GM19438 (cell line): ENCODE measurements around the gene ZBED6.

Experiments used
- ATAC-seq: cut with Tn5 transposase; IDR thresholded peaks from one replicate; pipeline ENCODE4 v1.9.1; 2021; ENCODE audit warnings: low read depth; ENCODE audit not compliant: unreplicated experiment

Gene ZBED6

DNA sequence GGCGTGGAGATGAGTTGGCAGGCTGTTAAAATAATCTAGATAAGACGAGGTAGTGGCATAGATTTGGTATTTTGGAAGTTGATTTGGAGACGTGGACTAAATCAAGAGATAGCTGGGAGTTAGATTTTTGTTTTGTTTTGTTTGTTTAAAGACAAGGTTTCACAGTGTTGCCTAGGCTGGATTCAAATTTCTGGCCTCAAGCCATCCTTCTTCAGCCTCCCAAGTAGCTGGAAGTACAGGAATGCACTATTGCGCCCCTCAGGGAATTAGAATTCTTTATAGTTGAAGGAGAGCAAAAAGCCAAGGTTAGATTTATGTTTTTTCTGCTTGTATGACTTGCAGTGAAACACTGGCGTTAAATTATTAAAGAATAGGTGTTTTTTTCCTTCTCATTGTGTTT is 43.7 kb downstream of the ZBED6 start:
- no peak for ATAC-seq

DNA sequence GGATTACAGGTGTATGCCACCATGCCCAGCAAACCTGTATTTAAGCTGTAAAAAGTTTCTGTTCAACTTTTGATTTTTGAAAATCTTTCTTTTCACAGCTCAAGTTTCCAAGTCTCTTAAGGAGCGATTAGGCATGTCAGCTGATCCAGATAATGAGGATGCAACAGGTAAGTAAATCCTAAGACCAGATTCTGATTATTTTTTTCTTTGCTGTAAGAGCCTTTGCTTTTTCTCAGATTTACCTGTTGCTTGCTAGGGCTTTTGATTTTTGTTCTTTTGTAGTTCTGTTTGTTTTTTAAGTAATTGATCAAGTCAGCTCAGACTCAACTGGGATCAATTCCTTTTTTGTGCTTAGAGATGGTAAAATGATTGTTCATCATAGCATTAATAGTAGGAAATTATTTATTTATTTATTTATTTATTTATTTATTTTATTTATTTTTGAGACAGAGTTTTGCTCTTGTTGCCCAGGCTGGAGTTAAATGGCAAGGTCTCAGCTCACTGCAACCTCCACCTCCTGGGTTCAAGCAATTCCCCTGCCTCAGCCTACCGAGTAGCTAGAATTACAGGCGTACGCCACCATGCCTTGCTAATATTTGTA is 44.9 kb downstream of the ZBED6 start:
- no peak for ATAC-seq

DNA sequence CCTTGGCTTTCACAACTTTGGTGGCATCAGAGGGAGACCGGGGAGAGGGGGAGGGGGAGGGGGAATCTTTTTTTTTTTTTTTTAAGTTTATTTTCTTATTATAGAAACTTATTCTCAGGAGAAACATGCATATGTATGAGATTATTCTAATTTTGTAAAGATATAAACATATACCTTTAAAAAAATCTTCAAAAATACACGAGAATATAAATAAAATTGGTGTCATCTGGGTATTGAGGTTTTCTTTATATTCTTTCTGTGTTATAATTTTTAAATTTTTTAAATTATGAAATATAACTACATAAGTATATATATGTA is 47.1 kb downstream of the ZBED6 start:
- no peak for ATAC-seq

DNA sequence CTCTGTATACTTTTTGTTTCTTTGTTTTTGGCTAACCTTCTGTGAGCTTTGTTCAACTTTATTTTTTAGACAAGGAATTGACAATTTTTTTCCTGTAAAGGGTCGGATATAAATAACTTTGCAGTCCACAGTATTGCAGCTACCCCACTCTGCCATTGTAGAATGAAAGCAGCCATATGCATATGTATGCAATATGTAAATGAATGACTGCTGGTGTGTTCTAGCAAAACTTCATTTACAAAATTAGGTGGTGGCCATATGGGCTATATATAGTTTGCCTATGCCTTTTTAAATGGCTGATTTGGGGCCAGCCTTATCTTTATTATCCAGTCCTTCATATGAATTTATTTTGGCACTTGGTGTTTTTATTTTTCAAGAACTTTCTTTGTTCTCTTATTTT is 48.0 kb downstream of the ZBED6 start:
- no peak for ATAC-seq
